ENCODE measurements around the gene ZBTB46.

GRCh38 chr20:63711085-63711645 lies 119.9 kb downstream of the ZBTB46 start:
- TF ChIP-seq POLR2AphosphoS5 (IDR thresholded peaks at IDR 0.05): no peak
- no peak for TF ChIP-seq CTCF (IDR thresholded peaks at IDR 0.05)
- TF ChIP-seq POLR2A (IDR thresholded peaks at IDR 0.05): no peak

Data from prostate gland (tissue), 2 donors.